Loucy (cell line): ENCODE results near the gene AFF3.

Experiments
- H2AFZ ChIP-seq: fragments of 200-600 bp; sonication (generic); 2 replicates; pipeline ENCODE4 v1.6.0; 2016; ENCODE audit warnings: antibody characterized with exemption, mild to moderate bottlenecking, low read length, moderate library complexity
- H3F3A ChIP-seq: fragments of 200-600 bp; 2 replicates; pipeline ENCODE4 v1.6.0; 2016; ENCODE audit warnings: antibody characterized with exemption, low read depth, mild to moderate bottlenecking
- H3K27me3 ChIP-seq: fragments of 200-600 bp; sonication (generic); 2 replicates; pipeline ENCODE4 v1.6.1; 2014; ENCODE audit warnings: low read length, mild to moderate bottlenecking; ENCODE audit not compliant: insufficient read depth, poor library complexity, severe bottlenecking
- H3K36me3 ChIP-seq: fragments of 200-600 bp; sonication (generic); 2 replicates; pipeline ENCODE4 v1.6.1; 2016; ENCODE audit warnings: low read length; ENCODE audit not compliant: insufficient read depth
- H3K4me1 ChIP-seq: fragments of 200-600 bp; sonication (generic); 2 replicates; pipeline ENCODE4 v1.5.1; 2014; ENCODE audit warnings: low read length, mild to moderate bottlenecking; ENCODE audit not compliant: insufficient read depth, poor library complexity, severe bottlenecking
- H3K4me2 ChIP-seq: fragments of 200-600 bp; sonication (generic); 2 replicates; pipeline ENCODE4 v1.6.0; 2014; ENCODE audit warnings: antibody characterized with exemption, low read length, low read depth, mild to moderate bottlenecking; ENCODE audit not compliant: poor library complexity, severe bottlenecking
- H3K4me3 ChIP-seq: fragments of 200-600 bp; sonication (generic); 2 replicates; pipeline ENCODE4 v1.5.1; 2014; ENCODE audit warnings: low read length, mild to moderate bottlenecking, mixed read lengths; ENCODE audit not compliant: poor library complexity, severe bottlenecking
- H3K79me2 ChIP-seq: fragments of 200-600 bp; sonication (generic); 2 replicates; pipeline ENCODE4 v1.6.1; 2014; ENCODE audit warnings: low read length; ENCODE audit not compliant: insufficient read depth
- H3K9ac ChIP-seq: fragments of 200-600 bp; sonication (generic); 2 replicates; pipeline ENCODE4 v1.6.0; 2014; ENCODE audit warnings: mild to moderate bottlenecking, low read depth, low read length, moderate library complexity; ENCODE audit not compliant: poor library complexity, severe bottlenecking
- H3K9me2 ChIP-seq: fragments of 200-600 bp; sonication (generic); replicated peaks from 2 replicates; pipeline ENCODE4 v1.6.1; 2016; ENCODE audit warnings: low read depth, low read length, mixed read lengths
- H3K9me3 ChIP-seq: fragments of 200-600 bp; sonication (generic); 2 replicates; pipeline ENCODE4 v1.6.1; 2014; ENCODE audit warnings: mild to moderate bottlenecking, antibody characterized with exemption, low read length, low read depth; ENCODE audit not compliant: insufficient read depth
- H4K20me1 ChIP-seq: fragments of 200-600 bp; sonication (generic); 2 replicates; pipeline ENCODE4 v1.6.0; 2014; ENCODE audit warnings: antibody characterized with exemption, low read length, mild to moderate bottlenecking; ENCODE audit not compliant: insufficient read depth, poor library complexity, severe bottlenecking
- CTCF ChIP-seq: fragments of 200-600 bp; sonication (generic); conservative IDR thresholded peaks from 2 replicates; pipeline ENCODE4 v1.5.1; 2014; ENCODE audit warnings: mild to moderate bottlenecking, antibody characterized with exemption, low read length
- EZH2phosphoT487 ChIP-seq: fragments of 200-600 bp; IDR thresholded peaks from 2 replicates; pipeline ENCODE4 v1.6.1; 2018; ENCODE audit warnings: antibody characterized with exemption, mild to moderate bottlenecking, moderate library complexity, borderline replicate concordance

AFF3 gene

GRCh38 chr2:99608861-99609260 lies 533.5 kb downstream of the AFF3 start:
- no peak overlapping the region for H3K4me3 ChIP-seq
- H3K9me2 ChIP-seq: no peaks in the 10 kb centered on the region
- no peaks in the 10 kb centered on the region for H4K20me1 ChIP-seq
- H3F3A ChIP-seq: no peaks in the 10 kb centered on the region
- no peak overlapping the region for H3K9ac ChIP-seq
- no peaks in the 10 kb centered on the region for H3K27me3 ChIP-seq
- H3K4me2 ChIP-seq: no peak overlapping the region
- no peaks in the 10 kb centered on the region for H3K4me1 ChIP-seq
- H3K9me3 ChIP-seq: no peaks in the 10 kb centered on the region
- no peak overlapping the region for H2AFZ ChIP-seq
- no peaks in the 10 kb centered on the region for H3K36me3 ChIP-seq
- no peaks in the 10 kb centered on the region for H3K79me2 ChIP-seq
- TF ChIP-seq EZH2phosphoT487 (no peak), CTCF (no peak)

GRCh38 chr2:99607861-99608491 lies 534.4 kb downstream of the AFF3 start:
- Histone ChIP-seq H2AFZ (no peak overlapping the region), H3K27me3 (no peaks in the 10 kb centered on the region), H3K9me2 (no peaks in the 10 kb centered on the region), H3K9me3 (no peaks in the 10 kb centered on the region), H3K4me1 (no peaks in the 10 kb centered on the region), H3K79me2 (no peaks in the 10 kb centered on the region), H3K4me3 (no peak overlapping the region), H3K36me3 (no peaks in the 10 kb centered on the region), H4K20me1 (no peaks in the 10 kb centered on the region), H3F3A (no peaks in the 10 kb centered on the region), H3K4me2 (no peak overlapping the region), H3K9ac (no peak overlapping the region)
- no peak for TF ChIP-seq EZH2phosphoT487
- no peak for TF ChIP-seq CTCF

- Histone ChIP-seq H3K4me3 (no peak overlapping the region), H4K20me1 (no peaks in the 10 kb centered on the region), H3K9ac (no peak overlapping the region), H3K4me2 (no peak overlapping the region), H3K36me3 (no peaks in the 10 kb centered on the region), H3K4me1 (no peaks in the 10 kb centered on the region), H3K9me2 (no peaks in the 10 kb centered on the region), H2AFZ (no peak overlapping the region), H3K27me3 (no peaks in the 10 kb centered on the region), H3F3A (no peaks in the 10 kb centered on the region), H3K79me2 (no peaks in the 10 kb centered on the region), H3K9me3 (no peaks in the 10 kb centered on the region)
- TF ChIP-seq CTCF (no peak), EZH2phosphoT487 (no peak)
These were observed 534.9 kb downstream of the AFF3 start for GRCh38 chr2:99607454-99607853.
